HepG2 (cell line): ENCODE measurements around the gene OCSTAMP. TPM values are rescaled to one million over a fixed set of nuclear protein-coding genes. Genes with fewer than 3 reads are reported as not detected.

Experiments
- CEBPG ChIP-seq: IDR thresholded peaks from 2 replicates; pipeline ENCODE4 v1.6.1; 2016
- DR1 ChIP-seq: sonication (generic); formaldehyde crosslinking; IDR thresholded peaks from 2 replicates; pipeline ENCODE4 v1.8.0; 2021; ENCODE audit warnings: mild to moderate bottlenecking, missing genetic modification reagents, inconsistent platforms
- EP300 ChIP-seq, 3 experiments: sonication (generic) in 1 of 3; formaldehyde crosslinking in 1 of 3; IDR thresholded peaks; 2 replicates each; pipeline versions ENCODE4 v1.5.1 to v1.6.1; 2011 to 2020; ENCODE audit warnings: low read depth in 2 of 3, low read length in 2 of 3, borderline replicate concordance in 1 of 3, improper control_type of control experiment in 1 of 3, mild to moderate bottlenecking in 1 of 3, missing genetic modification reagents in 1 of 3, moderate library complexity in 1 of 3
- HNRNPK ChIP-seq: fragments of 200-400 bp; formaldehyde crosslinking; IDR thresholded peaks from 2 replicates; pipeline ENCODE4 v1.6.1; 2018; ENCODE audit warnings: low read length, low read depth, moderate library complexity, mild to moderate bottlenecking; ENCODE audit not compliant: poor library complexity, severe bottlenecking
- HNRNPLL ChIP-seq: fragments of 200-400 bp; formaldehyde crosslinking; IDR thresholded peaks from 2 replicates; pipeline ENCODE4 v1.6.1; 2017; ENCODE audit warnings: mild to moderate bottlenecking, low read depth, low read length; ENCODE audit not compliant: poor library complexity, severe bottlenecking
- NFIB ChIP-seq: sonication (generic); formaldehyde crosslinking; IDR thresholded peaks from 2 replicates; pipeline ENCODE4 v1.9.0; 2021; ENCODE audit warnings: missing genetic modification reagents, mild to moderate bottlenecking, borderline replicate concordance
- NFRKB ChIP-seq: fragments of 450-650 bp; IDR thresholded peaks from 2 replicates; pipeline ENCODE4 v1.6.1; 2017
- NR1H2 ChIP-seq: sonication (generic); formaldehyde crosslinking; IDR thresholded peaks from 2 replicates; pipeline ENCODE4 v1.8.1; 2022; ENCODE audit warnings: low read depth, missing genetic modification reagents, borderline replicate concordance
- NR2F1 ChIP-seq, 2 experiments: fragments of 450-650 bp in 1 of 2; formaldehyde crosslinking in 1 of 2; IDR thresholded peaks; 2 replicates each; pipeline versions ENCODE4 v1.5.0 to v1.6.1; 2016 to 2020; ENCODE audit warnings: mild to moderate bottlenecking in 1 of 2, missing compliant biosample characterization in 1 of 2, missing genetic modification reagents in 1 of 2, moderate library complexity in 1 of 2
- ONECUT2 ChIP-seq: sonication (generic); formaldehyde crosslinking; IDR thresholded peaks from 2 replicates; pipeline ENCODE4 v1.4.0; 2020; ENCODE audit warnings: missing genetic modification reagents
- PTBP1 ChIP-seq: fragments of 200-400 bp; formaldehyde crosslinking; IDR thresholded peaks from 2 replicates; pipeline ENCODE4 v1.6.1; 2018; ENCODE audit warnings: low read length, low read depth; ENCODE audit not compliant: poor library complexity, severe bottlenecking
- SYNCRIP ChIP-seq: fragments of 200-400 bp; formaldehyde crosslinking; IDR thresholded peaks from 2 replicates; pipeline ENCODE4 v1.6.1; 2018; ENCODE audit warnings: mild to moderate bottlenecking, low read depth, low read length; ENCODE audit not compliant: insufficient read depth
- TBX3 ChIP-seq: fragments of 450-650 bp; IDR thresholded peaks from 2 replicates; pipeline ENCODE4 v1.6.1; 2017; ENCODE audit warnings: antibody characterized with exemption, mild to moderate bottlenecking, inconsistent platforms, borderline replicate concordance
- TCF7L2 ChIP-seq: IDR thresholded peaks from 2 replicates; pipeline ENCODE4 v1.6.1; 2011; ENCODE audit warnings: mild to moderate bottlenecking, low read depth, low read length, moderate library complexity
- ZFP37 ChIP-seq: sonication (generic); formaldehyde crosslinking; IDR thresholded peaks from 2 replicates; pipeline ENCODE4 v1.4.0; 2020; ENCODE audit warnings: missing genetic modification reagents, borderline replicate concordance
- ZNF10 ChIP-seq: sonication (generic); formaldehyde crosslinking; IDR thresholded peaks from 2 replicates; pipeline ENCODE4 v1.4.0; 2020; ENCODE audit warnings: mild to moderate bottlenecking, low read depth, missing genetic modification reagents, borderline replicate concordance
- ZNF350 ChIP-seq: sonication (generic); formaldehyde crosslinking; IDR thresholded peaks from 2 replicates; pipeline ENCODE4 v1.4.0; 2020; ENCODE audit warnings: mild to moderate bottlenecking, low read depth, missing genetic modification reagents, borderline replicate concordance
- ZNF431 ChIP-seq: sonication (generic); formaldehyde crosslinking; IDR thresholded peaks from 2 replicates; pipeline ENCODE4 v1.9.0; 2022; ENCODE audit warnings: missing genetic modification reagents, low read depth, mild to moderate bottlenecking, borderline replicate concordance
- ZNF510 ChIP-seq: sonication (generic); formaldehyde crosslinking; IDR thresholded peaks from 2 replicates; pipeline ENCODE4 v1.4.0; 2020; ENCODE audit warnings: low read depth, mild to moderate bottlenecking, missing genetic modification reagents
- ZNF747 ChIP-seq: sonication (generic); formaldehyde crosslinking; IDR thresholded peaks from 2 replicates; pipeline ENCODE4 v1.8.1; 2023; ENCODE audit warnings: missing genetic modification reagents, mild to moderate bottlenecking, borderline replicate concordance
- ZSCAN12 ChIP-seq: sonication (generic); formaldehyde crosslinking; IDR thresholded peaks from 2 replicates; pipeline ENCODE4 v1.9.0; 2021; ENCODE audit warnings: mild to moderate bottlenecking, missing genetic modification reagents
- polyA plus RNA-seq, 8 experiments: library from polyadenylated mRNA; depleted of rRNA in 3 of 8; stranded (reverse) in 7 of 8; unstranded in 1 of 8; fragments of >200 nt; fragmentation: Illumina TruSeq in 4 of 8; extraction: Trizol in 4 of 8; gene quantifications; 2 replicates each; pipeline versions ENCODE4 v1.2.1 to v1.2.3, GENCODE V29; 2011 to 2016; ENCODE audit warnings: low read depth in 4 of 8, missing spikeins in 1 of 8, mixed read lengths in 1 of 8; ENCODE audit not compliant: insufficient read depth in 1 of 8
- total RNA-seq, 5 experiments: library from RNA; depleted of rRNA; stranded (reverse); fragments of >200 nt; fragmentation: Illumina TruSeq; extraction: Trizol; gene quantifications; 2 replicates each; pipeline ENCODE4 v1.2.3, GENCODE V29; 2016; ENCODE audit warnings: low read depth in 1 of 5
- TF ChIP-seq, protein P1 (sequence below): sonication (generic); formaldehyde crosslinking; IDR thresholded peaks from 2 replicates; pipeline ENCODE4 v1.8.1; 2023; ENCODE audit warnings: missing genetic modification reagents, mild to moderate bottlenecking, borderline replicate concordance
- TF ChIP-seq, protein P2 (sequence below): sonication (generic); formaldehyde crosslinking; IDR thresholded peaks from 2 replicates; pipeline ENCODE4 v1.9.0; 2022; ENCODE audit warnings: missing genetic modification reagents, mild to moderate bottlenecking, borderline replicate concordance
- TF ChIP-seq, protein P3 (sequence below): IDR thresholded peaks from 2 replicates; pipeline ENCODE4 v1.6.1; 2016; ENCODE audit warnings: low read depth, control low read depth

OCSTAMP gene
- total and polyA plus RNA-seq, 2 of the 13 experiments (the other 11 are each of a cell fraction or from before 2014, with no cell fraction given) = not detected

DNA sequence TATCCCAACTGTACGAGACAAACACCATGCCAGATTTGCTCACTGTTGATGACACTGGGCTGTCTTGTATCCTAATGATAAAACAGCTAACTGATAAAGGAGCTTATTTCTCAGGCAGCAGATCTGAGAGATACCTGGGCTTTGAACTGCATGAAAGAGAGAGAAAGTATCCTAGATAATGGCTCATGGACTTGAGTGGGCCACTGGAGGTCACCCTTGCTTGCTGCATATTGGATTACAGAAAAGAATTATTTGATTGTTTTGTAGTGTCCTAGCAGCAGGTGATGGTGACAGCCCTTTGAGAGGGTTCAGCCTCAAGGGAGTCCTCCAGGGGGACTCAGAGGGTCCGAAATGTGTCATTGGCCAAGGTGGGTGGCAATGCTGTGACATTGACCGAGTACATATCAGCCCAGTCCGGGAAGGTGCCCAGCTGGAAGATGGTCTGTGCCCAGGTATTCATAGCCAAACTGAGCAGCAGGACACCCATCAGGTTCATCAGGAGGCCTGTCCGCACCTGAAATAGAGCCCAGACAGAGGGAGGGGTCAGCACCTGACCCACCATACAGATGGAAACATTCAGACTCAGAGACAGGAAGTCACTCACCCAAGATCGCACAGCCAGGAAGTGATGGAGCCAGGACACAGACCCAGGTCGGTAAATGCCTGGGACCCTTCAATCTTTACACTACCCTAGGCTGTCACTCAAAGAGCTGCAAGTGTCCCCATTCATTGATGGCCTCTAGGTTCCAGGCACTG, 9.4 kb upstream of the OCSTAMP start (continued):
- no peak for TF ChIP-seq ZNF747 (CRISPR knock-in tag)
- TF ChIP-seq CEBPG (CRISPR knock-in tag) = no peak
- TF ChIP-seq SYNCRIP = no peak
- TF ChIP-seq ZNF10 = no peak
- TF ChIP-seq NFIB (CRISPR knock-in tag) = 0 out of 2 replicates have a peak, but pooled peaks have one; percentile 24
- TF ChIP-seq, protein P1, sequence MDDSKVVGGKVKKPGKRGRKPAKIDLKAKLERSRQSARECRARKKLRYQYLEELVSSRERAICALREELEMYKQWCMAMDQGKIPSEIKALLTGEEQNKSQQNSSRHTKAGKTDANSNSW (CRISPR knock-in tag) = no peak
- TF ChIP-seq EP300 (IDR thresholded peaks at IDR 0.05; ENCODE audit: low read depth in 2 of 2, low read length in 2 of 2) = no peak
- TF ChIP-seq EP300 (CRISPR knock-in tag; IDR thresholded peaks at IDR 0.05; ENCODE audit: borderline replicate concordance) = no peak
- no peak for TF ChIP-seq PTBP1
- TF ChIP-seq NFRKB = no peak
- TF ChIP-seq TCF7L2 = no peak
- no peak for TF ChIP-seq NR2F1 (CRISPR knock-in tag; IDR thresholded peaks at IDR 0.05)
- no peak for TF ChIP-seq ONECUT2 (CRISPR knock-in tag)
- TF ChIP-seq ZNF510 = no peak
- no peak for TF ChIP-seq ZNF350 (CRISPR knock-in tag)
- TF ChIP-seq HNRNPLL = no peak
- TF ChIP-seq ZFP37 (CRISPR knock-in tag) = no peak
- TF ChIP-seq ZNF431 (CRISPR knock-in tag) = no peak
- no peak for TF ChIP-seq TBX3
- TF ChIP-seq NR1H2 (CRISPR knock-in tag) = 0 out of 2 replicates have a peak, but pooled peaks have one; percentile 28
- TF ChIP-seq, protein P2, sequence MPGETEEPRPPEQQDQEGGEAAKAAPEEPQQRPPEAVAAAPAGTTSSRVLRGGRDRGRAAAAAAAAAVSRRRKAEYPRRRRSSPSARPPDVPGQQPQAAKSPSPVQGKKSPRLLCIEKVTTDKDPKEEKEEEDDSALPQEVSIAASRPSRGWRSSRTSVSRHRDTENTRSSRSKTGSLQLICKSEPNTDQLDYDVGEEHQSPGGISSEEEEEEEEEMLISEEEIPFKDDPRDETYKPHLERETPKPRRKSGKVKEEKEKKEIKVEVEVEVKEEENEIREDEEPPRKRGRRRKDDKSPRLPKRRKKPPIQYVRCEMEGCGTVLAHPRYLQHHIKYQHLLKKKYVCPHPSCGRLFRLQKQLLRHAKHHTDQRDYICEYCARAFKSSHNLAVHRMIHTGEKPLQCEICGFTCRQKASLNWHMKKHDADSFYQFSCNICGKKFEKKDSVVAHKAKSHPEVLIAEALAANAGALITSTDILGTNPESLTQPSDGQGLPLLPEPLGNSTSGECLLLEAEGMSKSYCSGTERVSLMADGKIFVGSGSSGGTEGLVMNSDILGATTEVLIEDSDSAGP (CRISPR knock-in tag) = no peak
- TF ChIP-seq HNRNPK = no peak
- TF ChIP-seq DR1 (CRISPR knock-in tag) = no peak
- TF ChIP-seq, protein P3, sequence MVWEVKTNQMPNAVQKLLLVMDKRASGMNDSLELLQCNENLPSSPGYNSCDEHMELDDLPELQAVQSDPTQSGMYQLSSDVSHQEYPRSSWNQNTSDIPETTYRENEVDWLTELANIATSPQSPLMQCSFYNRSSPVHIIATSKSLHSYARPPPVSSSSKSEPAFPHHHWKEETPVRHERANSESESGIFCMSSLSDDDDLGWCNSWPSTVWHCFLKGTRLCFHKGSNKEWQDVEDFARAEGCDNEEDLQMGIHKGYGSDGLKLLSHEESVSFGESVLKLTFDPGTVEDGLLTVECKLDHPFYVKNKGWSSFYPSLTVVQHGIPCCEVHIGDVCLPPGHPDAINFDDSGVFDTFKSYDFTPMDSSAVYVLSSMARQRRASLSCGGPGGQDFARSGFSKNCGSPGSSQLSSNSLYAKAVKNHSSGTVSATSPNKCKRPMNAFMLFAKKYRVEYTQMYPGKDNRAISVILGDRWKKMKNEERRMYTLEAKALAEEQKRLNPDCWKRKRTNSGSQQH (CRISPR knock-in tag) = no peak
- no peak for TF ChIP-seq ZSCAN12 (CRISPR knock-in tag)
